Left lobe of liver (tissue), 2 donors: Measurements from ENCODE around the gene DHRS13. TPM values are rescaled to one million over a fixed set of nuclear protein-coding genes. Genes with fewer than 3 reads are reported as not detected.
A peak's percentile ranks its signal among the peaks of the same experiment; 100 is the strongest.
"Not testable (repeated sequence)": the region's sequence is repeated elsewhere in the genome, so short reads cannot be mapped to it uniquely, and the experiment has no call there.

Experiments
- ATAC-seq: fragments of 200-7000 bp; cut with Tn5 transposase; one replicate; pipeline ENCODE4 v1.9.1; 2020; ENCODE audit warnings: mild to moderate bottlenecking, moderate library complexity
- DNase-seq: peaks from one replicate; pipeline ENCODE4 v3.0.0-alpha.2; 2020; ENCODE audit warnings: low spot score
- total RNA-seq: library from RNA; stranded (reverse); gene quantifications from one replicate; pipeline ENCODE4 v1.2.1, GENCODE V29; 2021
- donor health status: DM: no; HTN: no; CAD: no; lungs with moderate emphysema.
- donor health status: DM: no; HTN: yes; CAD: no.

DHRS13 gene
- total RNA-seq, 1 donor from 2014 or later: 5.5 TPM

DNA sequence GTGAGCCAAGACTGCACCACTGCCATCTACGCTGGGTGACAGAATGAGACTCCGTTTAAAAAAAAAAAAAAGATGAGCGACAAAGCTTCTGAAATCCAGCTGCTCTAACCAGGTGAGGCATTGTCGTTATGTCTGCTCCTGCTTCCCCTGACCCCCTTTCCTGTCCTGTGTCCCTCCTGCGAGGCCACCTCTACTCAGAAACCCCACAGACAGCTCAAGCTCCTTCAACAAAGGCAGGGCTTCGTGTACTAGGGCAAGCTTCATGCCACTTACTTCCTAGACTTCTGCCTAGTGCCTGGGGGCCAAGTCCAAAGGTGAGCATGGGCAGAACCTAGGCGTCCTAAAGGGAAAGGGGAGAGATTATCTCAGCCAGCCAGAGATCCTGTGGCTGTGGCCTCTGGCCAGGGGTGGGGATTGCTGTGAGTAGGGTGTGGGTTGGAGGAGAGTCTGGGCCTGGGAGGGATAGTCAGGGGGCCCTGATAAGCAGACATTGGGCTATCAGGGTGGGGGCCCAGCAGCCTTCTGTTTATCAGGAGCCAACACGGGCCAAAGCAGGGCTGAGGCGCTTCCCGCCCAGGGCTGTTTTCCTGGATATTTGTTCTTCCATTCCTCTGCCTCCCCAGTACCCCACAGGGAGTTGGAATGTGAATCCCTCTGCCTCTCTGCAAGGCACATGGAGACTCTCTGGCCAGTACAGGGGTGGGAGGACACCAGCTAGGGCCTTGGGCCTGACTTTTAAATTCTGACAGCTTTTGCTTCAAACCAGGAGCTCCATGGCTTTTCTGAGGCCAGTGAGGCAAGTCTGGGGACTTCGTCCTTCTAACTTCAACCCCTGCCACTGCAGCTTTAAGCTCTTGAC, 37.7 kb downstream of the DHRS13 start:
- ATAC-seq (peak; percentile 33), DNase-seq (no peak)

- no peak for DNase-seq
- no peak for ATAC-seq
These were observed 38.9 kb downstream of the DHRS13 start for GRCh38 chr17:28863953-28864352.

DNA sequence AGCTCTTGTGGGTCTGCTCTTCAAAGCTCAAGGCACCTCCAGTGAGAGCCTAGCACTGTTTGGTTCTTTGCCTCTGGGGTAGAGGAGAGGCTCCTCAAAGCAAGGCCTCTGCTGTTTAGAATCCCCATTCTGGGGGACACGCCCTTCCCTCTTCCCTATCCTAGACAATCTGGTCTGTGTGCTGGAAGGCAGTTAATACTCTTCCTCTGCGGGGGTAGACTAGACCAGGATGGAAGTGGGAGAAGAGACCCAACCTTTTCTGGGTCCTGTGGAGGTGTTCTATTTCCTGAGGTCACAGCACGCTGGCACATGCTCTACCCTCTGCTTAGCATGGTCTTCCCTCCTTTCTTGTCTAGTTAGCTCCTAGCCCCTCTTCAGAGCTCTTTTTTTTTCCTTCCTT, 40.3 kb downstream of the DHRS13 start:
- ATAC-seq (no peak), DNase-seq (no peak)

- DNase-seq (no peak), ATAC-seq (peak; percentile 29)
These were observed 41.3 kb downstream of the DHRS13 start for GRCh38 chr17:28861393-28862203.

- no peak for DNase-seq
- no peak for ATAC-seq
These were observed 42.5 kb downstream of the DHRS13 start for GRCh38 chr17:28860363-28860808.

GRCh38 chr17:28858801-28859355, 44.0 kb downstream of the DHRS13 start:
- DNase-seq: no peak
- ATAC-seq: no peak

DNA sequence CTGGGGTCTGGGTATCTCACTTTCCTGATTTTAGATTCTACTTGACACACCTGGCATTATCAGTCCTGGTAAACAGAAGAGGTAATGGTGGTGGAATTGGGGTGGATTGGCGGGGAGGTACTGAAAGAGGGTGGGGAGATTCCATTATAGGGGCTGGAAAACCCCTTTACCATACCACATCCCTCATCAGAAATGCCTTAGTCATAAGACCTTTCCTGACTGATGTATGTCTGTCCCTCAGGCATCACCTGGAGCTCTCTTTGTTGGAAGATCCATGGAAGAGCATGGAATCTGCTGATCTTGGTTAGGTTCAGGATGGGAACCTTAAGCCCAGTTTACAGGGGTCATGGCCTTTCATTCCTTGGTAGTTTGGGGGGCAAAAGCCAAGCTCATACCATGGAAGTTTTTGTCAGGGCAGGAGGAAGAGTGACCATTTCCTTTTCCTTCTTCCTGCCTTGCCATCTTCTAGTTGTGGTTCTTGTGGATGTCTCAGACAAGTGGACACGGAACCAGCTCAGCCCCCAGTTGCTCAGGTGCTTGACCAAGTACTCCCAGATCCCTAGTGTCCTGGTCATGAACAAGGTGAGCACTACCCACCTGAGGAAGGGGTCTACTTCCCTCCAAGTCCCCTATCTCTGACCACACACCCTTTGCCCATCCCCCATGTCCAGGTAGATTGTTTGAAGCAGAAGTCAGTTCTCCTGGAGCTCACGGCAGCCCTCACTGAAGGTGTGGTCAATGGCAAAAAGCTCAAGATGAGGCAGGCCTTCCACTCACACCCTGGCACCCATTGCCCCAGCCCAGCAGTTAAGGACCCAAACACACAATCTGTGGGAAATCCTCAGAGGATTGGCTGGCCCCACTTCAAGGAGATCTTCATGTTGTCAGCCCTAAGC, 44.7 kb downstream of the DHRS13 start:
- no peak for ATAC-seq
- DNase-seq: no peak

GRCh38 chr17:28856028-28856574, 46.8 kb downstream of the DHRS13 start:
- DNase-seq (no peak), ATAC-seq (no peak)

DNA sequence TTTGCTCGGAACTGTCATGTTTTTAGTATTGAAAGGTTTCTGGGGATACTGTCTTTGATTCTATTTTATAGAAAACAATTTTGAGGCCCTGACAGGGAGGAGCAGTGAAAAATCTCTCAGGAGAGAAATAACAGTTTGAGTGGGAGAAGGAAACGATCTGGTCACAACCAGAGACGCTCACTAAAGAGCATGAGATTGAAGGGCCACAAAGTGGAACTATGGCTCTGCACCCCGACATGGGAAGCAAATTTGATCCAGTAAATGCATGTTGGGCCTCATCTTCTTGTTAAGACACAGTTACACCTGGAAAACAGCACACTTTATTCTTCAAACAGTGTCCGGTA, 47.6 kb downstream of the DHRS13 start:
- ATAC-seq: no peak
- DNase-seq: no peak

- peak; percentile 89 for DNase-seq
- peak; percentile 99 for ATAC-seq
These were observed 48.2 kb downstream of the DHRS13 start, which contains the start of gene ERAL1 for GRCh38 chr17:28854457-28855335. Gene ERAL1 (plus strand): TSS chr17:28855016. CDS start chr17:28855035, 19 bp downstream.

DNA sequence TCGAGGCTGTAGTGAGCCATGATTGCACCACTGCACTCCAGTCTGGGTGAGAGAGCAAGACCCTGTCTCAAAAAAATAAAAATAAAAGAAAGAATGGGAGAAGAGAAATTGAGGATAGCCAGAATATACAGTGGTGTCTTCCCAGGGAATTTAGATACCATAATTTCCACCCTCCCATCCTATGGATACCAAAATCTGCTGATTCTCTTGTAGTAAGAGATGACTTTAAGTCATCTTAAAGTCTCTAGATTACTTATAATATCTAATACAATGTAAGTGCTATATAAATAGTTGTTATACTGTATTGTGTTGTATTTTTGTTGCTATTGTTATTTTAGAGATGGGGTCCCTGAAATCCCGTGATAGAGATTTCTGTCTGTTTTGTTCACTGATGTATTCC, 49.6 kb downstream of the DHRS13 start:
- DNase-seq: no peak
- no peak for ATAC-seq

DNA sequence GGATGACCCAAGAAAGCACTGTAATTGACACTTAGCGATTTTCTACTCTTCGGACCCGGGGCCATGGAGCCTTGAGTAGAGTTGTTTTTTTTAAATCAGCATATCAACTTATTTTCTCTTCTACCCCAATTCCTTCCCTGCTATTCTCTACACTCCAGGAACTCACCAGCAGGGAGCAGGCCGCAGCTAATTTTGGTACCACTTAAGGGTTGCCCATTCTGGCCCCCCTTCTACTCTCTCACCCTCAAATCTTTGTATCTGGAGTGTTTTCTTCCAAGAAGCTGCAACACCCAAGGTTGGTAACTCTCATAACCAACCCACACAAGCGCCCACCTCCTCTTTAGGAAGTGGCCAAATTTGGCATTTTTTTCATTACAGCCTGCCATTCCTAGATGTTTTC, 53.6 kb downstream of the DHRS13 start:
- ATAC-seq (no peak), DNase-seq (no peak)

- DNase-seq: not testable (repeated sequence)
These were observed 54.2 kb downstream of the DHRS13 start for GRCh38 chr17:28848667-28849066.

More at GRCh38 chr17:28848667-28849066, 54.2 kb downstream of the DHRS13 start:
- ATAC-seq: not testable (repeated sequence)

Other genes with a start within 250 kb of the DHRS13 start
- 24.3 TPM for gene SDF2, start 241.2 kb downstream of the DHRS13 start, total RNA-seq
- gene SUPT6H, start 240.9 kb downstream of the DHRS13 start, total RNA-seq: 33.7 TPM
- 0.73 TPM for gene PROCA1, start 191.2 kb downstream of the DHRS13 start, total RNA-seq
- 4.9 TPM for gene RAB34, start 185.2 kb downstream of the DHRS13 start, total RNA-seq
- gene RPL23A, start 183.1 kb downstream of the DHRS13 start, total RNA-seq: 346 TPM
- gene TLCD1, start 176.8 kb downstream of the DHRS13 start, total RNA-seq: 4.8 TPM
- gene NEK8, start 174.3 kb downstream of the DHRS13 start, total RNA-seq: 3.2 TPM
- gene TRAF4, start 159.1 kb downstream of the DHRS13 start, total RNA-seq: 49.0 TPM
- 6.6 TPM for gene FAM222B, start 60.3 kb downstream of the DHRS13 start, total RNA-seq
- gene ERAL1, start 48.1 kb downstream of the DHRS13 start, total RNA-seq: 25.3 TPM
- 70.6 TPM for gene FLOT2, start 5.3 kb downstream of the DHRS13 start, total RNA-seq
- 15.2 TPM for gene PHF12, start 48.4 kb upstream of the DHRS13 start, total RNA-seq
- gene SEZ6, start 103.0 kb upstream of the DHRS13 start, total RNA-seq: not detected
- 324 TPM for gene PIPOX, start 140.1 kb upstream of the DHRS13 start, total RNA-seq